HG02870 (cell line): ENCODE results near the gene MAST4.
A peak's percentile ranks its signal among the peaks of the same experiment; 100 is the strongest.

ENCODE experiments used
- ATAC-seq: cut with Tn5 transposase; IDR thresholded peaks from one replicate; pipeline ENCODE4 v1.9.1; 2021; ENCODE audit warnings: mild to moderate bottlenecking, moderate library complexity; ENCODE audit not compliant: unreplicated experiment

MAST4 gene

GRCh38 chr5:66830636-66831035, 234.4 kb downstream of the MAST4 start:
- no peak for ATAC-seq

DNA sequence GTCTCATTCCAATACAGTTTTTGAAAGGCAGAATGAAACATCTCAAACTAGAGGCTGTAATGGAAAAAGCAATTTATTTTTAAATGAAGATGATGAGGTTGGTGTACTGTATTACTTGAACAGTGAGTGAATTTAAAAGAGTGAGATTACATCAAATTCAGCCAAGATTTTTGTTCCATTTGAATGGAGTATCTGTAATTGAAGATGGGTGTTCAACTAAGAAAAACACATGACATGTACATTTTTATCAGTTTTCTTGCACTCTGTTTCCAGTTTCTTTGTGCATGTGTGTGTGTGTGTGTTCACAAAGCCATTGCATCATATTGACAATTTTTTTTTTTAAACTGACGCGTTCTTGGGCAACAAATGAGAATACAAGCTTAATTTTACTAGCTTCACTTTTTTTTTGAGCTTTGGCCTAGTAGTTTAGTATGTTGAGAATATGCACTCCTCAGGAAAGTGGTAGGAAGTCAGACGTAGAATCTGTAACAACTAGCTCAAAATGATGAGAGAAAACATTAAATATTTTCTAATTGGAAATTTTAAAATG, 243.5 kb downstream of the MAST4 start:
- no peak for ATAC-seq

GRCh38 chr5:66840511-66841013, 244.4 kb downstream of the MAST4 start:
- ATAC-seq: peak; percentile 99

DNA sequence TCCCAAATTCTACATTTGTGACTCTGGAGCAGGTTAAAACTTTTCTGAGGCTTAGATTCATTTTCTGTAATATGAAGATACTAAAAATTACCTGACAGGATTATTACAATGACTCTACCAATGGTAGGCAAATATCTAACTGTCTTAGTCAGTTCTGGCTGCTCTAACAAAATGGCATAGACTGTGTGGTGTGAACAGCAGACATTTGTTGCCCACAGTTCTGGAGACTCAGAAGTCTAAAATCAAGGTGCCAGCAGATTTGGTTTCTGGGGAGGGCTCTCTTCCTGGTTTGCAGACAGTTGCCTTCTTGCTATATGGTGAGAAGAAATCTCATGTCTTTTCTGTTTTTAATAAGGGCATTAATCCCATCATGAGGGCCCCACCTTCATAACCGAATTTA, 245.1 kb downstream of the MAST4 start:
- no peak for ATAC-seq

DNA sequence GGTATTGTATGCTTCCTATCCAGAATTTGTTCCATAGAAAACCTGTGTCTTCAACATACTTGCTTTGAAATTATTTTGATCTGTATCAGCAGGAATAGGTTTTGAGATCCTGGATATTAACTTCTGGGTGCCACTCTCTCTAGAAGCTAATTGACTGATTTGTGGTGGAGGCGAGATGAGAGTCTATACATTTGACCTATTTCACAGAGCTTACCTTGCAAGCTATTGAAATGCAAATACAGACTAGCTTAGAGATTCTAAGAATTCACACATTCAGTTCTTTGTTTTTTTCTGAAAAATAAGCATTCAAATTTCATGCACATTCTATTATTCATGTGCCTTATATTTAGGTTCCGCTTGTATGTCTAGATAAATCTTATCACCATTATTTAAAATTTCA, 246.3 kb downstream of the MAST4 start:
- ATAC-seq: no peak

- no peak for ATAC-seq
Measured at GRCh38 chr5:66843065-66843464, 246.9 kb downstream of the MAST4 start.

- ATAC-seq: no peak
Measured at GRCh38 chr5:66848749-66849641, 252.8 kb downstream of the MAST4 start.

DNA sequence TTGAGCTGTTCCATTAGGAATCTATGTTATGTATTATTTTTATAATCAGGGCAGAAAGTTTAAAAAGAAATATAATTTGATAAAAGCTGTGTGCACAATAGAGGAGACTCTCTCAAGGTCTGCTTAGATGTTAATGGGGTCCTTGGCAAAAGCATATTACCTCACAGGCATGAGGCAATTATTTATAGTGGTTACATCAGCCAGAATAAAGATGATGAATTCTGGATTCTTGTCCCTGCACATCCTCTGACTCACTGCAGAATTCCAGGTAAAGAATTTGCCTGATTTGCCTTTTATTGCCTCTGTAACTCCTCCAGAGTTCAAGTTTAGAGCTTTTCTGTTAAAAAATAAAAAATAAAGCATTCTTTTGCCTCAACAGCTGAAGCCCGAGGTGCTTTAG, 253.6 kb downstream of the MAST4 start:
- ATAC-seq: no peak

DNA sequence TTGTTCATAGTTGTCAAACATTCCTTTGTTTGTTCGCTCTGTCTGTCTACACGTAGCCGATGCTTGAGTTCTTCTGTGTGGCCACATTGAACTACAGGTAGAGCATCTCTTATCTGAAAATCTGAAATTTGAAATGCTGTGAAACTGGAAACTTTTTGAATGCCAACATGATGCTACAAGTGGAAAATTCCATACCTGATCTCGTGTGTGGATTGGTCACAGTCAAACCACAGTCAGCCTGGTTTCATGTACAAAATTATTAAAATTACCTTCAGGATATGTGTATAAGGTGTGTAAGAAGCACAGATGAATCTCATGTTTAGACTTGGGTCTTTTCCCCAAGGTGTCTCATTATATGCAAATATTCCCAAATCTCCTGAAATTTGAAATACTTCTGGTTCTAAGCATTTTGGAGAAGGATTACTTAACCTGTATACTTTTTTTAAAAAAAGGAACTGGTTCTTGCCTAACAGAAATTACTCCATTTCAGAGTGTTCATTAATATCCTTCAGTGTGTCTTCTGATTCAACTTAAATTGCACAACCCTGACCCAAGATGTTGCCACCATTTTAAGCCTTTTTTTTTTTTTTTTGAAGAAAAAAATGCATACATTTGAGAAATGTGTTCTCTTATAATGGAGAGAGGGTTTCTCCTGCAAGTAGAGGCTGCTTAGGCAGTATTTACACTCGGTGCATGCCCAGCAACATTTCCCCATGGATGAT, 254.3 kb downstream of the MAST4 start:
- no peak for ATAC-seq

GRCh38 chr5:66851306-66851705, 255.1 kb downstream of the MAST4 start:
- ATAC-seq: no peak

GRCh38 chr5:66854416-66854815, 258.2 kb downstream of the MAST4 start:
- no peak for ATAC-seq

GRCh38 chr5:66856041-66856805, 260.0 kb downstream of the MAST4 start:
- ATAC-seq: no peak

GRCh38 chr5:66859526-66859925, 263.3 kb downstream of the MAST4 start:
- ATAC-seq: no peak

GRCh38 chr5:66860199-66860975, 264.2 kb downstream of the MAST4 start:
- no peak for ATAC-seq

DNA sequence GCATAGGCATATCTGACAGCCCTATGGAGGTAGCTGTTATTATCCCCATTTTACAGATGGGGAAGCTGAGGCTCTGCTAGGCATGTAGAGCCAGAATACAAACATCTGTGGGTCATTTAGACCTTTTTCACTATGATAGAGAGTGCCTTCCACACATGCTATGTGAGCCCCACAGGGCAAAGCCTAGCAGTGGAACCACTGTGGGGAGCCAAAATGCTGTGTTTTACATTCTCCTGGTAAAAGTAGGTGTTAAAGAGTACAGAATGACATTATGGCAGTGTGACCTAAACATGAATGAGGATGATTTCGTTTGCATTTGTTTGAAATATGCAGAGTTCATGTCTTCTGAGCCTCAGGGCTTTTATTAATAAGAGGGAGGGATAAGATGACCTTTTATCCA, 265.2 kb downstream of the MAST4 start:
- ATAC-seq: no peak

DNA sequence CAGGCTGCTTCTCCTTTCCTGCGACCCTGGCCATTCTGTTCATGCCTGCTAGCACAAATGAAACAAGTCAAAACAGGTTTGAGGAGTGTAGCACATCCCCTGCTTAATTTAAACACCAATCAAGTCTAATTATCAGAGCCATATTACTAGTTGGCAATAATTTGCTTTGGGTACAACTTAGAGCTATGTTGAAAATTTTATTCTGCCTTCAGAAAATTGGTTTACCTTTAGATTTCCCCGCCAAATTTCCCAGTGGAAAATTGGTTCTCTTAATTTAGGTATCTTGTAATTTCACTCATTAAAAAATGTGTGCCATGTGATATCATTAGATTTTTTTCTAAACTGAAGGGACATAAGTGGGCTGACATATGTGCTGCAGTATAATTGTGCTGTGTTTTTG, 265.8 kb downstream of the MAST4 start:
- ATAC-seq: no peak

DNA sequence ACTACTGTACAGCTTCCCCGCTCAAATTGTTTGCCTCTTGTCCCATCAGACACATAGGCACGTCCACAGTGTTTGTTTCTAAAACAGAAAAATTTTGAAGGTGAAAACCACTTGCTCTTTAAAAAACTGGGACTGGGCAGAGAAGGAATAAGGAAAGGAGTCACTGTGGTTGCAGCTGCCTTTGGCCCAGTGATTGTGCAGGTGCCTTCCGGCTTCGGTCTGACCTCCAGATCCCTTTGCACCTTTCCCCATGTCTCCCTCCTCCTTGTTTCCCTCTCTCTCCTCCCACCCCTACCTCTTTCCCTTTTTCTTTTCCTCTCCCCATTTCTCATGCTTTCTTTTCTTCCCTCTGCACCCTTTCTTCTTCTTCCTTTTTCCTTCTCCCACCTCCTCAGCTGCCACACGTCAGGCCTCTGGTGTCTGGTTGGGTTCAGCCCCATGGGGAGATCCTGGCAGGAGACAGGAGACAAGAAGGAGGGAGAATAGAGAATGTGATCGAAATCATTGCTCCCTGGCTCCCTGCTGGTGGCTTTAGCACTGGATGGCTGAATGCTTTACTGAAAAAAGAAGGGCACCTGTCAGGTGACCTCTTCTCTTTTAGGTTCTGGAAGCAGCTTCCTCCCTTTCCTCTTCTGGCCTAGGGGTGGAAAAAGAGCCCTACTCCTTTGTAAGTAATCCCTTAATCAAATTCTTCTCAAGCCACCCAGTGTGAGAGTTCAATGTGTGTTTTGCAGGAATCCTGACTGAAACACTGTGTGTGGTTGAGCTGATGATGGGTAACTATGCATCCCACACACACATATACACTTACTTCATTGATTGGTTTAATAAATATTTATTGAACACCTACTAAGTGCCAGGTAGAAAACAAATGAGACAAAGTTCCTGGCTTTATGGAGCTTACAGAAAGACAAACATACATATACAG, 267.3 kb downstream of the MAST4 start:
- no peak for ATAC-seq

GRCh38 chr5:66864240-66864884, 268.2 kb downstream of the MAST4 start:
- ATAC-seq: no peak
